LNCaP clone FGC (cell line): ENCODE measurements around the gene ELAVL3.

ENCODE experiments used
- DNase-seq: peaks from one replicate; pipeline ENCODE4 v3.0.0-alpha.2; 2011; ENCODE audit warnings: low read depth
- H3K4me3 ChIP-seq: 2 replicates; pipeline ENCODE4 v1.5.1; 2011; ENCODE audit warnings: mild to moderate bottlenecking, low read depth, low read length, control low read depth
- CTCF ChIP-seq: IDR thresholded peaks from 2 replicates; pipeline ENCODE4 v1.5.1; 2012; ENCODE audit warnings: mild to moderate bottlenecking; ENCODE audit not compliant: control insufficient read depth, insufficient read depth; ENCODE audit errors: extremely low read depth

ELAVL3 gene

GRCh38 chr19:11446271-11446651 lies 34.6 kb downstream of the ELAVL3 start:
- no peak for TF ChIP-seq CTCF
- no peak overlapping the region for H3K4me3 ChIP-seq
- DNase-seq, result no peak

GRCh38 chr19:11445141-11445540 lies 35.7 kb downstream of the ELAVL3 start:
- DNase-seq, result no peak
- no peak overlapping the region for H3K4me3 ChIP-seq
- TF ChIP-seq CTCF, result no peak

GRCh38 chr19:11444059-11444458 lies 36.8 kb downstream of the ELAVL3 start:
- no peak for DNase-seq
- TF ChIP-seq CTCF, result no peak
- no peak overlapping the region for H3K4me3 ChIP-seq

GRCh38 chr19:11437955-11438354 lies 42.9 kb downstream of the ELAVL3 start:
- H3K4me3 ChIP-seq, result no peak overlapping the region
- TF ChIP-seq CTCF, result no peak
- no peak for DNase-seq

- no peak for DNase-seq
Measured at GRCh38 chr19:11435833-11436313, 45.0 kb downstream of the ELAVL3 start.

GRCh38 chr19:11435057-11435832 lies 45.6 kb downstream of the ELAVL3 start, which contains the start of the genes ODAD3 and PRKCSH:
ODAD3 (minus strand) TSS chr19:11435121; CDS start chr19:11435016, 105 bp downstream.
PRKCSH (plus strand) TSS chr19:11435635; CDS start chr19:11436118, 483 bp downstream.
- peak within 1 kb of the TSS; percentile 100 for H3K4me3 ChIP-seq
- TF ChIP-seq CTCF, result peak; percentile 72
- DNase-seq, result peak; percentile 99

More at GRCh38 chr19:11435833-11436313, 45.0 kb downstream of the ELAVL3 start:
- TF ChIP-seq CTCF, result no peak
- peak overlapping the region; percentile 100 for H3K4me3 ChIP-seq
